Memory B cell (primary cell): ENCODE results near the gene SLC2A6.
A peak's percentile ranks its signal among the peaks of the same experiment; 100 is the strongest.

ENCODE experiments used
- ATAC-seq: fragments of 150-1000 bp; cut with Tn5 transposase; 2 replicates; pipeline ENCODE4 v1.10.0; 2021; ENCODE audit warnings: low read depth, mild to moderate bottlenecking, moderate library complexity
- DNase-seq, 2 donors: peaks; one replicate each; pipeline ENCODE4 v3.0.0; 2022; ENCODE audit warnings: low spot score in 2 of 2
- H3K27ac Mint-ChIP-seq: one replicate; pipeline ENCODE4 v1.8.0; 2022; ENCODE audit warnings: mild to moderate bottlenecking, moderate library complexity, mixed read lengths
- H3K27me3 Mint-ChIP-seq: one replicate; pipeline ENCODE4 v1.8.0; 2022; ENCODE audit warnings: mixed read lengths
- H3K36me3 Mint-ChIP-seq: one replicate; pipeline ENCODE4 v1.8.0; 2022; ENCODE audit warnings: mild to moderate bottlenecking, mixed read lengths
- H3K4me1 Mint-ChIP-seq: one replicate; pipeline ENCODE4 v1.8.0; 2022; ENCODE audit warnings: mixed read lengths
- H3K4me3 Mint-ChIP-seq: one replicate; pipeline ENCODE4 v1.8.0; 2022; ENCODE audit warnings: mild to moderate bottlenecking, moderate library complexity, mixed read lengths
- H3K9me3 Mint-ChIP-seq: one replicate; pipeline ENCODE4 v1.8.0; 2022; ENCODE audit warnings: mixed read lengths

The SLC2A6 gene

GRCh38 chr9:133478851-133479711 lies at the start of gene SLC2A6:
TSS of gene SLC2A6 (minus strand) at chr9:133479099. CDS start at chr9:133479059, 40 bp downstream.
- peak within 1 kb of the TSS; percentile 80 for H3K27ac Mint-ChIP-seq
- H3K36me3 Mint-ChIP-seq: peaks cover 6% of the 10 kb centered on the region
- H3K4me3 Mint-ChIP-seq: peak within 1 kb of the TSS; percentile 91
- peak; percentile 85 for ATAC-seq
- peaks cover 23% of the 10 kb centered on the region for H3K4me1 Mint-ChIP-seq
- H3K9me3 Mint-ChIP-seq: no peaks in the 10 kb centered on the region
- no peaks in the 10 kb centered on the region for H3K27me3 Mint-ChIP-seq
- peak; percentile 71 to 75 for DNase-seq

GRCh38 chr9:133528001-133528875 lies 49.3 kb upstream of the SLC2A6 start:
- Mint-ChIP-seq H3K36me3 (no peaks in the 10 kb centered on the region), H3K4me3 (no peak overlapping the region), H3K4me1 (peaks cover 7% of the 10 kb centered on the region), H3K27me3 (peaks cover 26% of the 10 kb centered on the region), H3K9me3 (no peaks in the 10 kb centered on the region), H3K27ac (no peak overlapping the region)
- ATAC-seq: no peak
- no peak for DNase-seq

DNA sequence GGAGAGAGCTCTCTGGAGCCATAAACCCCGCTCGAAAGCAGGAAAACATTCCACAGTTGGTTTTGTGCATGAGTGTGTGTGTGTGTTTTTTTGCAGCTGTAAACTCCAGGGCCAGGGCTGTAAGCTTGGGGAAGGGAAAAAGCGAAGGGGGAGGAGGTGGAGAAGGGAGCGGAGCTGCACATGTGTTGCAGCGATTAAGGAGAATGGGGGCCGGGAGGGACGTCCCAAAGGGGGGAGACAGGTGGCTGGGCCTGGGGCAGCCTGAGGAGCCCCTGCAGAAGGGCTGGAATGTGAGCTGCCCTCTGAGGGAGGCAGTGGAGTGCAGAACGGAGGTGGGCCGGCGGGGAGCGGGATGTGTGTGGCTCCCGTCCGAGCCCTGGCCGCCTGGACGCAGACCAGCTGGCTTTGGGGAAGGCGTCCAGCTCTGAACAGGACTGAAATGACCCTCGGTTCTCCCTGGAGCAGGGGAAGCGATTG lies 48.6 kb upstream of the SLC2A6 start:
- no peak for ATAC-seq
- H3K27me3 Mint-ChIP-seq: peaks cover 22% of the 10 kb centered on the region
- H3K4me1 Mint-ChIP-seq: peaks cover under 1% of the 10 kb centered on the region
- H3K36me3 Mint-ChIP-seq: no peaks in the 10 kb centered on the region
- H3K27ac Mint-ChIP-seq: no peak overlapping the region
- H3K9me3 Mint-ChIP-seq: no peaks in the 10 kb centered on the region
- DNase-seq: no peak
- H3K4me3 Mint-ChIP-seq: no peak overlapping the region

DNA sequence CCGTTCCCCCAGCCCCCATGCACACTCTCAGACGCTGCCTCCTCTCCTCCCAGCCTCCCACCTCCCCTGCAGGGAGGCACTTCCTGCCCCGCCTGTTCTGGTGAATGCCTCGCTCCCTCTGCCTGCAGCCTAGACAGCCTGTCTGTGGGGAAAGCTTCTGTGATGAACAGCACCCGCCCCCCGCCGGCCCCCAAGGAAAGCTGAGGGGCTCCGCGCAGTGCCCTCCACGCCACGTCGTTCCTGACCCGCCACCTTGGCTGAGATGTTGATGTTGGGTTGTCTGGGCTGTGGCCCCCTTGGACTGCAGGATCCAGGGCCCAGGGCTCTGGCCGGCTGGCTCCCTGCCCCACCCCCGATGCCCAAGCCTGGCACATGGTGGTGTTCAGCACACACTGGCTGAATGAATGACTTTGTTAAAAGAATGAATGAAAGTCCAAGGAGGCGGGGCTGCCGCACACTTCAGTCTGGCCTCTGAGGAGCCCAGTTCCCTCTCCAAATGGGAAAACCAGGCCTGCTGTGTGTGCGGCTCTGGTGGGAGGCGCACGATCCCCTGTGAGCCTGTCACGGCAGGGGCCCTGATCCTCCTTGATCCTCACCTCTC lies 47.9 kb upstream of the SLC2A6 start:
- Mint-ChIP-seq H3K36me3 (no peaks in the 10 kb centered on the region), H3K27me3 (peaks cover 16% of the 10 kb centered on the region), H3K27ac (no peak overlapping the region), H3K9me3 (no peaks in the 10 kb centered on the region), H3K4me3 (no peak overlapping the region), H3K4me1 (no peaks in the 10 kb centered on the region)
- DNase-seq (no peak), ATAC-seq (no peak)

- Mint-ChIP-seq H3K4me1 (no peaks in the 10 kb centered on the region), H3K9me3 (no peaks in the 10 kb centered on the region), H3K27me3 (peaks cover 15% of the 10 kb centered on the region), H3K27ac (no peak overlapping the region), H3K36me3 (no peaks in the 10 kb centered on the region), H3K4me3 (no peak overlapping the region)
- no peak for DNase-seq
- no peak for ATAC-seq
Observed at GRCh38 chr9:133525677-133526076, 46.8 kb upstream of the SLC2A6 start.

DNA sequence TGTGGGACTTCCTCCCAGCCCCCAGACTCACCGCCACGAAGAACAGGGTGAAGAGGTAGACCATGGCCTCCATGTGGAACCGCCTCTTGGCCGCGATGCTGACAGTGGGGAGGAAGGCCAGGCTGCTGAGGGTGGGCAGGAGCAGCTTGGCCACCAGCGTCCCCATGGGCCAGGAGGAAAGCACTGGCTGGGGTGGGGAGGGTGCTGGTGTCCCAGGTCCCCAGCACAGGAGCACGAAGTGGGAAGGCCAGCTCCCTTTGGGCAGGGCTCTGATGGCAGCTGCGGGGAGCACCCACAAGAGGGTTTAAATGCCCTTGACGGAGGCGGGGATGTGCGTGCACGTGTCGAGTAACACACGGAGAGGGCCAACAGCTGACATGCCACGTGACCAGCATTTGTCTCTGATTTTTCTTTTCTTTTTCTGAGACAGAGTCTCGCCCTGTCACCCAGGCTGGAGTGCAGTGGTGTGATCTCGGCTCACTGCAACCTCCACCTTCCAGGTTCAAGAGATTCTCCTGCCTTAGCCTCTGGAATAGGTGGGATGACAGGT lies 45.9 kb upstream of the SLC2A6 start, which contains the start of gene MYMK:
TSS of gene MYMK (minus strand) at position 281 of the 550 bp plus-strand sequence. CDS start at position 166, 115 bp downstream.
- Mint-ChIP-seq H3K27ac (no peak within 1 kb of the TSS), H3K36me3 (no peaks in the 10 kb centered on the region), H3K27me3 (peaks cover 15% of the 10 kb centered on the region), H3K4me3 (no peak within 1 kb of the TSS), H3K9me3 (no peaks in the 10 kb centered on the region), H3K4me1 (no peaks in the 10 kb centered on the region)
- ATAC-seq: no peak
- no peak for DNase-seq

DNA sequence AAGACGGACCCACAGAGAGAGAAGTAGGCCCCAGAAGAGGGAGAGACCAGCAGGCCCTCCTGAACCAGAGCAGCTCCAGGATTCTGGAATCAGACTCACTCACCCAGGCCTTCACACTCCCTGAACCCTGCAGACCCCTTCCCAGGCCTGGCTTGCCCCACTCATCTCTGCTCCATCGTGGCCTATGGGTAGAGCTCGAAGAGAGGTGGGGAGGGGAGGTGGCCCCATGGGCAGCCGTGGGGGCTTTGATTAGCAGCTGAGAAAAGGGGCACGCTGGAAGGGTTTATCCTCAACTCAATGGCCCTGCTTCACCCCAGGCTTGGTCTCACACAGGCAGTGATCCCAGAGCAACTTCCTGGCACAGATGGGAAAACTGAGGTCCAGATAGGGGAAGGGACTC lies 45.2 kb upstream of the SLC2A6 start:
- peaks cover 13% of the 10 kb centered on the region for H3K27me3 Mint-ChIP-seq
- no peak overlapping the region for H3K27ac Mint-ChIP-seq
- H3K4me1 Mint-ChIP-seq: no peaks in the 10 kb centered on the region
- no peak for ATAC-seq
- DNase-seq: no peak
- no peaks in the 10 kb centered on the region for H3K9me3 Mint-ChIP-seq
- H3K4me3 Mint-ChIP-seq: no peak overlapping the region
- no peaks in the 10 kb centered on the region for H3K36me3 Mint-ChIP-seq

GRCh38 chr9:133523106-133523505 lies 44.2 kb upstream of the SLC2A6 start:
- Mint-ChIP-seq H3K4me1 (no peaks in the 10 kb centered on the region), H3K9me3 (no peaks in the 10 kb centered on the region), H3K4me3 (no peak overlapping the region), H3K27ac (no peak overlapping the region), H3K36me3 (no peaks in the 10 kb centered on the region), H3K27me3 (peaks cover 15% of the 10 kb centered on the region)
- no peak for ATAC-seq
- no peak for DNase-seq

DNA sequence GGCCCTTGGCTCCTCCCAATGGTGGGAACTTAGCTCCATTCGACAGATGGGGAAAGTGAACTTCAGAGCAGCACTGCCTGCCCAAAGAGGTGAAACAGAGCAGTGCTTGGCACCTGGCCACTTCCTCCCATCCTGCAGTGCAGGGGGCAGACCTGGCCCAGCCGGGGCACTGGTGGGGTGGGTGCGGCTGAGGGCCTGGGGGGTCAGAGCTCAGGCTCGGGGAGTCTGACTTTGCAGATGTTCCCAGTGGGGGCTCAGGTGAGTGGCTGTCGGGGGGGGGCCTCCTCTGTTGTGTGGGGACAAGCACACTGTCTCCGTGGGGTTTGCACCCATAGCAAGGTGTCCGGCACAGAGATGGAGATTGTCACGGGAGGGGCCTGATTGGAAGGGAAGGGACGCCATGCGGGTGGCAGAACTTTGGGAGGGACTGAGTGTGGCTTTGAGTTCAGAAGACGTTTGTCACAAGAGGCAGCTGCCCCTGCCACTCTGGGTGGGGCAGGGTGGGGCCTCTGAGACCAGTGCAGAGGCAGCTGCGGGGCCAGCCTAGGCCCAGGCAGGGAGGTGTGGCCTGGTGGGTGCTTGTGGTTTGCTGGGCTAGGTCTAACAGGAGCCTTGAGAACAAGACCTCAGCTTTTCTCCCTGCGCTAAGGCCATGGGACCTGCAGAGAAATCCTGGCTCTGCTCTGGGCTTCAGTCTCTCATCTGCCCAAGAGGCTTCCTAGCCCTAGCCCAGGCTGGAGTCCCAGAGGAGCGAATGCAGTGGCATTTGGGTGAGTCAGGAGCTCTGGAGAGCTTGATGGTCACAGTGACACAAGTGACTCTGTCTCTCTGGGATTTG lies 43.4 kb upstream of the SLC2A6 start:
- no peaks in the 10 kb centered on the region for H3K9me3 Mint-ChIP-seq
- DNase-seq (no peak), ATAC-seq (no peak)
- no peaks in the 10 kb centered on the region for H3K4me1 Mint-ChIP-seq
- no peaks in the 10 kb centered on the region for H3K36me3 Mint-ChIP-seq
- no peak overlapping the region for H3K27ac Mint-ChIP-seq
- H3K27me3 Mint-ChIP-seq: peaks cover 12% of the 10 kb centered on the region
- H3K4me3 Mint-ChIP-seq: no peak overlapping the region

DNA sequence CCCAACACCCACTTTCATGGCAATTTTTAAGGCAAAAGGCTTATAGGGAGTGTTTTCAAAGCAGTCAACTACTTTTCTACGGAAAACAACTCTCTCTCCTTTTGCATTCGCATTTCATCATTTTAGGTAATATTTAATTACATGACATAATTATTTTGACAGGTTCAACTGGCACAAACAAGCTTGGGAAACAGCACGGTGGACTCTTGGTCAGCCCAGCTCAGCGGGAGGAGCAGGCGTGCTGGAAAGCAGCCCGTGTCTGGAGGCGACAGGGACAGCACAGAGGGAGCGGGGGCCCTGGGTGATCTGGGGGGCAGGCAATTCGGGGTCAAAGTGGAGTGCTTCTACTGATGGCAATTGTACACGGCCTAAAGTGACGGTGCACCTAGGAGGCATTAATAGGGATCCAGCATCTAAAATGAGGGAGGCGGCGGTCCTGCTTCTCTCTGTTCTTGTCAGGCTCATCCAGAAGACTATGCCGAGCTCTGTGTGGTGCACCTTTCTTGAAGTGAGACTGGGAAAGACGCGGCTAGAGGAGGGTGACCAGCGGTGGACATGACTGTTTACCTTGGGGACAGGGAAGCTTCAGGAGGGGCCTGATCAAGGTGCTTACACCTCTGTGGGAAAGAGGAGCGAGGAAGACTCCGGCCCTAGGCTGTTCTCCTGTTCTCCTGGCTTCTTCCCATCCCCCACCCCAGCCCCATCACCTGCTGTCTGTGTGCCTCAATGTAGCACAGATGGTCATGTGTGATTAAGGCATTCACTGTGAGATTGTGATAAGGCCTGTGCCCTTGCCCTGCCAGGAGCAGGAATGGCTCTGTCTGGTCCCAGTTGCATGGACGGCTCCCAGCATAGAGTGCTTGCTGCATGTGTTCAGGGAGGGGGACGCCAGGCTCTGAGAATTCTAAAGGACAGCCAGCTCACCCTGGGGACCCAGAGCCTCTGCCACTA lies 42.5 kb upstream of the SLC2A6 start:
- Mint-ChIP-seq H3K27ac (no peak overlapping the region), H3K27me3 (peaks cover 10% of the 10 kb centered on the region), H3K4me3 (no peak overlapping the region), H3K9me3 (no peaks in the 10 kb centered on the region), H3K36me3 (no peaks in the 10 kb centered on the region), H3K4me1 (no peaks in the 10 kb centered on the region)
- no peak for DNase-seq
- no peak for ATAC-seq

GRCh38 chr9:133520121-133520835 lies 41.4 kb upstream of the SLC2A6 start:
- no peak overlapping the region for H3K27ac Mint-ChIP-seq
- H3K27me3 Mint-ChIP-seq: peaks cover 14% of the 10 kb centered on the region
- no peaks in the 10 kb centered on the region for H3K9me3 Mint-ChIP-seq
- H3K4me1 Mint-ChIP-seq: no peaks in the 10 kb centered on the region
- H3K4me3 Mint-ChIP-seq: no peak overlapping the region
- ATAC-seq (no peak), DNase-seq (no peak)
- H3K36me3 Mint-ChIP-seq: no peaks in the 10 kb centered on the region

GRCh38 chr9:133519693-133520092 lies 40.8 kb upstream of the SLC2A6 start:
- no peaks in the 10 kb centered on the region for H3K36me3 Mint-ChIP-seq
- no peak for DNase-seq
- H3K4me3 Mint-ChIP-seq: no peak overlapping the region
- ATAC-seq: no peak
- H3K27ac Mint-ChIP-seq: no peak overlapping the region
- H3K4me1 Mint-ChIP-seq: no peaks in the 10 kb centered on the region
- H3K9me3 Mint-ChIP-seq: no peaks in the 10 kb centered on the region
- peaks cover 14% of the 10 kb centered on the region for H3K27me3 Mint-ChIP-seq
